Measurements from ENCODE around the gene VAMP2. TPM values are rescaled to one million over a fixed set of nuclear protein-coding genes. Genes with fewer than 3 reads are reported as not detected.

The VAMP2 gene
- total and polyA plus RNA-seq, 10 of the 15 experiments (the other 5 are each of a cell fraction or from before 2014, with no cell fraction given): 3.0 to 35.2 (median 25.0) TPM

DNA sequence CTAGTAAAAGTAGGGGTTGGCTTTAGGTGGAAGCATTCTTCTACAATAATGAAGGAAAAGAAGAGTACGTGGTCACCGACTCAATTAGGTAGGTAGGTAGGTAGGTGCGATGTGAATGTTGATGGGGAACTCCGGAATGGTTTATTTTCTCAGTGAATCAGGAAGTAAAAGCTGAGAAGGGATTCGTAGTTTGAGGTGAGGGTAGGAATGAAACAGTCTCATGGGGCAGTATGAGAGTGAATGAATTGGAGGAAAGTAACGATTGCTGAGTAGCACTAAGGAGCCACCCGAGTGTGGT, 24.4 kb downstream of the VAMP2 start (continued):
- no peak for TF ChIP-seq ZBTB4 (CRISPR knock-in tag; IDR thresholded peaks at IDR 0.05)
- TF ChIP-seq, protein P1, sequence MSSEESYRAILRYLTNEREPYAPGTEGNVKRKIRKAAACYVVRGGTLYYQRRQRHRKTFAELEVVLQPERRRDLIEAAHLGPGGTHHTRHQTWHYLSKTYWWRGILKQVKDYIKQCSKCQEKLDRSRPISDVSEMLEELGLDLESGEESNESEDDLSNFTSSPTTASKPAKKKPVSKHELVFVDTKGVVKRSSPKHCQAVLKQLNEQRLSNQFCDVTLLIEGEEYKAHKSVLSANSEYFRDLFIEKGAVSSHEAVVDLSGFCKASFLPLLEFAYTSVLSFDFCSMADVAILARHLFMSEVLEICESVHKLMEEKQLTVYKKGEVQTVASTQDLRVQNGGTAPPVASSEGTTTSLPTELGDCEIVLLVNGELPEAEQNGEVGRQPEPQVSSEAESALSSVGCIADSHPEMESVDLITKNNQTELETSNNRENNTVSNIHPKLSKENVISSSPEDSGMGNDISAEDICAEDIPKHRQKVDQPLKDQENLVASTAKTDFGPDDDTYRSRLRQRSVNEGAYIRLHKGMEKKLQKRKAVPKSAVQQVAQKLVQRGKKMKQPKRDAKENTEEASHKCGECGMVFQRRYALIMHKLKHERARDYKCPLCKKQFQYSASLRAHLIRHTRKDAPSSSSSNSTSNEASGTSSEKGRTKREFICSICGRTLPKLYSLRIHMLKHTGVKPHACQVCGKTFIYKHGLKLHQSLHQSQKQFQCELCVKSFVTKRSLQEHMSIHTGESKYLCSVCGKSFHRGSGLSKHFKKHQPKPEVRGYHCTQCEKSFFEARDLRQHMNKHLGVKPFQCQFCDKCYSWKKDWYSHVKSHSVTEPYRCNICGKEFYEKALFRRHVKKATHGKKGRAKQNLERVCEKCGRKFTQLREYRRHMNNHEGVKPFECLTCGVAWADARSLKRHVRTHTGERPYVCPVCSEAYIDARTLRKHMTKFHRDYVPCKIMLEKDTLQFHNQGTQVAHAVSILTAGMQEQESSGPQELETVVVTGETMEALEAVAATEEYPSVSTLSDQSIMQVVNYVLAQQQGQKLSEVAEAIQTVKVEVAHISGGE (CRISPR knock-in tag; IDR thresholded peaks at IDR 0.05): no peak
- TF ChIP-seq MYB (IDR thresholded peaks at IDR 0.05; ENCODE audit: borderline replicate concordance, low read depth, low read length): no peak
- TF ChIP-seq ETV6 (conservative IDR thresholded peaks at IDR 0.05 in 1 of 2, IDR thresholded peaks at IDR 0.05 in 1 of 2; ENCODE audit: borderline replicate concordance in 1 of 2, low read depth in 1 of 2): no peak
- TF ChIP-seq RBBP5 (conservative IDR thresholded peaks at IDR 0.05): no peak
- TF ChIP-seq YY1 (IDR thresholded peaks at IDR 0.05; ENCODE audit: low read depth, low read length): no peak
- no peak for TF ChIP-seq EZH2 (IDR thresholded peaks at IDR 0.05; ENCODE audit: borderline replicate concordance, control insufficient read depth, low read depth, low read length)
- no peak for TF ChIP-seq RAD21 (IDR thresholded peaks at IDR 0.05; ENCODE audit: insufficient read depth, low read depth, low read length)
- TF ChIP-seq ATF7 (IDR thresholded peaks at IDR 0.05; ENCODE audit: low read depth): no peak; the same call in 1 of the 2 replicates
- TF ChIP-seq GATAD2B (conservative IDR thresholded peaks at IDR 0.05; ENCODE audit: low read depth): no peak
- no peak for TF ChIP-seq ZZZ3 (IDR thresholded peaks at IDR 0.05; ENCODE audit: control insufficient read depth, insufficient read length, low read depth)
- no peak for TF ChIP-seq TCF7 (IDR thresholded peaks at IDR 0.05; ENCODE audit: borderline replicate concordance)
- TF ChIP-seq POU2F2 (IDR thresholded peaks at IDR 0.05; ENCODE audit: borderline replicate concordance, low read depth, low read length): no peak
- TF ChIP-seq IKZF1 (conservative IDR thresholded peaks at IDR 0.05): no peak
- TF ChIP-seq MAX (IDR thresholded peaks at IDR 0.05; ENCODE audit: low read depth, low read length): no peak
- TF ChIP-seq, protein P2, sequence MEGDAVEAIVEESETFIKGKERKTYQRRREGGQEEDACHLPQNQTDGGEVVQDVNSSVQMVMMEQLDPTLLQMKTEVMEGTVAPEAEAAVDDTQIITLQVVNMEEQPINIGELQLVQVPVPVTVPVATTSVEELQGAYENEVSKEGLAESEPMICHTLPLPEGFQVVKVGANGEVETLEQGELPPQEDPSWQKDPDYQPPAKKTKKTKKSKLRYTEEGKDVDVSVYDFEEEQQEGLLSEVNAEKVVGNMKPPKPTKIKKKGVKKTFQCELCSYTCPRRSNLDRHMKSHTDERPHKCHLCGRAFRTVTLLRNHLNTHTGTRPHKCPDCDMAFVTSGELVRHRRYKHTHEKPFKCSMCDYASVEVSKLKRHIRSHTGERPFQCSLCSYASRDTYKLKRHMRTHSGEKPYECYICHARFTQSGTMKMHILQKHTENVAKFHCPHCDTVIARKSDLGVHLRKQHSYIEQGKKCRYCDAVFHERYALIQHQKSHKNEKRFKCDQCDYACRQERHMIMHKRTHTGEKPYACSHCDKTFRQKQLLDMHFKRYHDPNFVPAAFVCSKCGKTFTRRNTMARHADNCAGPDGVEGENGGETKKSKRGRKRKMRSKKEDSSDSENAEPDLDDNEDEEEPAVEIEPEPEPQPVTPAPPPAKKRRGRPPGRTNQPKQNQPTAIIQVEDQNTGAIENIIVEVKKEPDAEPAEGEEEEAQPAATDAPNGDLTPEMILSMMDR (IDR thresholded peaks at IDR 0.05 in 2 of 3, conservative IDR thresholded peaks at IDR 0.05 in 1 of 3; ENCODE audit: control insufficient read depth in 2 of 3, extremely low read depth in 1 of 3, insufficient read depth in 1 of 3, low read depth in 3 of 3, low read length in 3 of 3): no peak
- TF ChIP-seq EGR1 (IDR thresholded peaks at IDR 0.05; ENCODE audit: borderline replicate concordance in 1 of 2, low read depth in 2 of 2, low read length in 2 of 2): no peak
- TF ChIP-seq KDM1A (IDR thresholded peaks at IDR 0.05; ENCODE audit: borderline replicate concordance): no peak
- TF ChIP-seq JUND (IDR thresholded peaks at IDR 0.05; ENCODE audit: low read depth, low read length): no peak
- no peak for TF ChIP-seq SUZ12 (IDR thresholded peaks at IDR 0.05; ENCODE audit: unreplicated experiment)
- TF ChIP-seq, protein P3, sequence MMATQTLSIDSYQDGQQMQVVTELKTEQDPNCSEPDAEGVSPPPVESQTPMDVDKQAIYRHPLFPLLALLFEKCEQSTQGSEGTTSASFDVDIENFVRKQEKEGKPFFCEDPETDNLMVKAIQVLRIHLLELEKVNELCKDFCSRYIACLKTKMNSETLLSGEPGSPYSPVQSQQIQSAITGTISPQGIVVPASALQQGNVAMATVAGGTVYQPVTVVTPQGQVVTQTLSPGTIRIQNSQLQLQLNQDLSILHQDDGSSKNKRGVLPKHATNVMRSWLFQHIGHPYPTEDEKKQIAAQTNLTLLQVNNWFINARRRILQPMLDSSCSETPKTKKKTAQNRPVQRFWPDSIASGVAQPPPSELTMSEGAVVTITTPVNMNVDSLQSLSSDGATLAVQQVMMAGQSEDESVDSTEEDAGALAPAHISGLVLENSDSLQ (IDR thresholded peaks at IDR 0.05): no peak
- no peak for TF ChIP-seq EED (IDR thresholded peaks at IDR 0.05; ENCODE audit: low read depth)

Data from GM12878 (cell line).